Measurements from ENCODE around the gene MRPS27.

MRPS27 gene

GRCh38 chr5:72290356-72291133, 29.5 kb downstream of the MRPS27 start:
- DNase-seq (ENCODE audit: low read depth in 2 of 2): no peak

- DNase-seq (ENCODE audit: low read depth in 2 of 2): no peak
Observed at GRCh38 chr5:72288924-72289323, 31.1 kb downstream of the MRPS27 start.

- no peak for DNase-seq (ENCODE audit: low read depth in 2 of 2)
Observed at GRCh38 chr5:72286798-72287197, 33.2 kb downstream of the MRPS27 start.

GRCh38 chr5:72285424-72285821, 34.6 kb downstream of the MRPS27 start:
- no peak for DNase-seq (ENCODE audit: low read depth in 2 of 2)

GRCh38 chr5:72284559-72285423, 35.2 kb downstream of the MRPS27 start:
- no peak for DNase-seq (ENCODE audit: low read depth in 2 of 2)

GRCh38 chr5:72283358-72283757, 36.7 kb downstream of the MRPS27 start:
- no peak for DNase-seq (ENCODE audit: low read depth in 2 of 2)

- no peak for DNase-seq (ENCODE audit: low read depth in 2 of 2)
Observed at GRCh38 chr5:72282878-72283277, 37.2 kb downstream of the MRPS27 start.

- DNase-seq (ENCODE audit: low read depth in 2 of 2): no peak
Observed at GRCh38 chr5:72281764-72282499, 38.1 kb downstream of the MRPS27 start.

- no peak for DNase-seq (ENCODE audit: low read depth in 2 of 2)
Observed at GRCh38 chr5:72281430-72281763, 38.6 kb downstream of the MRPS27 start.

- no peak for DNase-seq (ENCODE audit: low read depth in 2 of 2)
Observed at GRCh38 chr5:72280581-72281069, 39.4 kb downstream of the MRPS27 start.

GRCh38 chr5:72276219-72276752, 43.8 kb downstream of the MRPS27 start:
- DNase-seq (ENCODE audit: low read depth in 2 of 2): no peak

- no peak for DNase-seq (ENCODE audit: low read depth in 2 of 2)
Observed at GRCh38 chr5:72273547-72273946, 46.5 kb downstream of the MRPS27 start.

- no peak for DNase-seq (ENCODE audit: low read depth in 2 of 2)
Observed at GRCh38 chr5:72272398-72272797, 47.6 kb downstream of the MRPS27 start.

GRCh38 chr5:72271702-72272101, 48.3 kb downstream of the MRPS27 start:
- no peak for DNase-seq (ENCODE audit: low read depth in 2 of 2)

GRCh38 chr5:72270037-72270436, 50.0 kb downstream of the MRPS27 start:
- no peak for DNase-seq (ENCODE audit: low read depth in 2 of 2)

- no peak for DNase-seq (ENCODE audit: low read depth in 2 of 2)
Observed at GRCh38 chr5:72269411-72269780, 50.6 kb downstream of the MRPS27 start.

- peak; percentile 1 to 26 for DNase-seq (ENCODE audit: low read depth in 2 of 2)
Observed at GRCh38 chr5:72268753-72269410, 51.2 kb downstream of the MRPS27 start.

- no peak for DNase-seq (ENCODE audit: low read depth in 2 of 2)
Observed at GRCh38 chr5:72268260-72268659, 51.8 kb downstream of the MRPS27 start.

- no peak for DNase-seq (ENCODE audit: low read depth in 2 of 2)
Observed at GRCh38 chr5:72267685-72268084, 52.4 kb downstream of the MRPS27 start.

- DNase-seq (ENCODE audit: low read depth in 2 of 2): no peak
Observed at GRCh38 chr5:72266862-72267261, 53.2 kb downstream of the MRPS27 start.
